PFSK-1 (cell line): ENCODE results near the gene ARPC5.

Source experiments
- FOXP2 ChIP-seq: optimal IDR thresholded peaks from 2 replicates; pipeline ENCODE3; 2011; ENCODE audit warnings: borderline replicate concordance, control low read depth, inconsistent platforms; ENCODE audit not compliant: insufficient read depth; ENCODE audit errors: extremely low read length, extremely low read depth
- POLR2AphosphoS5 ChIP-seq: IDR thresholded peaks from 2 replicates; pipeline ENCODE4 v1.6.1; 2012; ENCODE audit warnings: low read depth, mild to moderate bottlenecking, control low read depth, low read length, moderate library complexity
- REST ChIP-seq, 2 experiments: IDR thresholded peaks; 2 replicates each; pipeline versions ENCODE4 v1.6.1 to v1.8.0; 2011 to 2012; ENCODE audit warnings: low read depth in 2 of 2, low read length in 2 of 2, control low read depth in 1 of 2, inconsistent platforms in 1 of 2, mild to moderate bottlenecking in 1 of 2, moderate library complexity in 1 of 2; ENCODE audit not compliant: insufficient read depth in 1 of 2
- SIN3A ChIP-seq: IDR thresholded peaks from 2 replicates; pipeline ENCODE4 v1.6.1; 2012; ENCODE audit warnings: mild to moderate bottlenecking, low read length, moderate library complexity, borderline replicate concordance; ENCODE audit not compliant: insufficient read depth
- TAF1 ChIP-seq: IDR thresholded peaks from 2 replicates; pipeline ENCODE4 v1.6.1; 2012; ENCODE audit warnings: low read length, control low read depth, borderline replicate concordance; ENCODE audit not compliant: insufficient read depth

The ARPC5 gene

DNA sequence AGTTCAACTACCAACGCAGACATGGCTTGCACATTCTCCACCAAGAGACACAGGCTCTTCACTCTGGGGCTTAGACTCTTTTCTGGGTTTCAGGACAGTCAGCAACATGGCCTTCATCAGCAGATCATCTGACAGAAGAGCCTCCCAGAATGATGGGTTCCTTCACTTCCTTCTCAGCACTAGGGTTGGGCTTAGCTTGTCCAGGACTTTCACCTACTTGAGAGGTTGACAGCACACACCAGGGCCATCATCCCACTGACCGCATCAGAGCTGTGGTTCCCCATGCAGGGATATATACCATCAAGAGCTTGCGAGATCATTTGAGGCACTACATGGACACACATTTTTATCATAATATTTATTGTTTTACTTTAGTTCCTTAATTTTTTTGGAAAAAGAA is 34.9 kb downstream of the ARPC5 start:
- TF ChIP-seq TAF1: no peak
- no peak for TF ChIP-seq SIN3A
- TF ChIP-seq POLR2AphosphoS5: no peak
- TF ChIP-seq FOXP2: no peak
- no peak for TF ChIP-seq REST (IDR thresholded peaks at IDR 0.05; ENCODE audit: insufficient read depth in 1 of 2, low read depth in 2 of 2, low read length in 2 of 2)

- TF ChIP-seq REST (IDR thresholded peaks at IDR 0.05; ENCODE audit: insufficient read depth in 1 of 2, low read depth in 2 of 2, low read length in 2 of 2): no peak
- no peak for TF ChIP-seq POLR2AphosphoS5
- TF ChIP-seq SIN3A: no peak
- TF ChIP-seq FOXP2: no peak
- no peak for TF ChIP-seq TAF1
Measured at GRCh38 chr1:183600136-183600535, 35.4 kb downstream of the ARPC5 start.

- TF ChIP-seq POLR2AphosphoS5 (no peak), SIN3A (no peak), REST (IDR thresholded peaks at IDR 0.05; ENCODE audit: insufficient read depth in 1 of 2, low read depth in 2 of 2, low read length in 2 of 2) (no peak), FOXP2 (no peak), TAF1 (no peak)
Measured at GRCh38 chr1:183598386-183598785, 37.2 kb downstream of the ARPC5 start.

DNA sequence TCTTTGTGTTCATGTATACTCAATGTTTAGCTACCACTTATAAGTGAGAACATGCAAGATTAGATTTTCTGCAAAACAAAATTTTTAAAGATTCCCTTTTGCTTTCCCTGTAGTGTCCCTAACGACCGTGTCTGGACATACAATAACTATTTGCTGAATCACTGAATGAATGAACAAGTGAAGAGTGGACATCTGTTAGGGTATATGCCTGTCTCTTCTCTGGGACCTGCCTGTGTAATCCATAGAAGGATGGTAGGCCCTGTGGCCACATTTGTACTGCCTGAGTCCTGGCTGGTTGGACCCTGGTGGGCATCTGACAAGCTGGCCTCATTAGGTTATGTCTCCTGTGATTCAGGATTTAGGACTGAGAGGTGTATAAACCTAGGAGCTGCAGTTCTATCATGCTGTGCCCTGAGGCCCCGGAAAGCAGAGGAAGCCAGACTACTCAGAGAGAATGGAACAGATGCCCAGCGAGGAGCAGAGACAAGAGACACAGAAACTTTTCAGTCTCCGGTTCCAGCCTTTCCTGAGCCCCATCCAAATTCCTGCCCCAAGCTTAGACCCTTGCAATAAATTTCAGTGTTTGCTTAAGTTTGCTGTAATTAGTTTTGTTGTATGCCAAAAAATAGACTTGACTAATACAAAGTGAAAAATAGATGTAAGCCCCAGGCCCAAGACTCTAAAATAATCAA is 37.8 kb downstream of the ARPC5 start:
- TF ChIP-seq FOXP2: no peak
- no peak for TF ChIP-seq TAF1
- no peak for TF ChIP-seq SIN3A
- TF ChIP-seq POLR2AphosphoS5: no peak
- TF ChIP-seq REST (IDR thresholded peaks at IDR 0.05; ENCODE audit: insufficient read depth in 1 of 2, low read depth in 2 of 2, low read length in 2 of 2): no peak

GRCh38 chr1:183596500-183596899 is 39.1 kb downstream of the ARPC5 start:
- TF ChIP-seq REST (IDR thresholded peaks at IDR 0.05; ENCODE audit: insufficient read depth in 1 of 2, low read depth in 2 of 2, low read length in 2 of 2) (no peak), FOXP2 (no peak), TAF1 (no peak), POLR2AphosphoS5 (no peak), SIN3A (no peak)
